ENCODE results near the gene HRH1.
"Not testable (repeated sequence)": the region's sequence is repeated elsewhere in the genome, so short reads cannot be mapped to it uniquely, and the experiment has no call there.

Gene HRH1

GRCh38 chr3:11155341-11156025 lies 1.2 kb downstream of the HRH1 start:
- DNase-seq (ENCODE audit: insufficient read length, low spot score): no peak
- no peak for FAIRE-seq

DNA sequence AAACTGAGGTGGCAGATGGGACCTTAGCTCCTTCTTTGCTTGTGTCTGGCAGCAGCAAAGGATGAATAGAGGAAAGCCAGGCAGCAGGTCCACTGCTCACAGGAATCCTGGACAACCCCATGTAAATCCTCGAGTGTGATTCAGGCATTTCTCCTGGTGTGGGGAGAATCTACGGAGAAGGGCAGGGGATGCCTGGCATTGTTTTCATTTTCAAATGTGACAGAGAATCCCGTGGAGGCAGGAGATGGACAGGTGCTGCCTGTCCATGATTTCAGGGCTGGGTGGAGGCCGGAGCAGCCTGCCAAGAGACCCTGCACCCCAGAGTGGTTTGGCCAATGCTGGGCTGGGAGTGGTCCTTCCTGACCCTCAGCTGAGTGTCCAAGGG lies 1.7 kb downstream of the HRH1 start:
- FAIRE-seq (no peak), DNase-seq (ENCODE audit: insufficient read length, low spot score) (no peak)
- TF ChIP-seq POU2F2 (IDR thresholded peaks at IDR 0.05; ENCODE audit: low read depth, low read length) (no peak), POLR2A (IDR thresholded peaks at IDR 0.05; ENCODE audit: low read depth, low read length) (no peak), SPI1 (IDR thresholded peaks at IDR 0.05; ENCODE audit: low read depth, low read length) (no peak), PAX5 (IDR thresholded peaks at IDR 0.05; ENCODE audit: insufficient read depth, low read length, severe bottlenecking) (no peak), TAF1 (IDR thresholded peaks at IDR 0.05; ENCODE audit: low read depth, low read length) (no peak), POLR2AphosphoS5 (IDR thresholded peaks at IDR 0.05; ENCODE audit: low read depth, low read length) (no peak)

More at GRCh38 chr3:11155341-11156025, 1.2 kb downstream of the HRH1 start:
- TF ChIP-seq SPI1 (IDR thresholded peaks at IDR 0.05; ENCODE audit: low read depth, low read length) (no peak), TAF1 (IDR thresholded peaks at IDR 0.05; ENCODE audit: low read depth, low read length) (no peak), POLR2A (IDR thresholded peaks at IDR 0.05; ENCODE audit: low read depth, low read length) (no peak), POLR2AphosphoS5 (IDR thresholded peaks at IDR 0.05; ENCODE audit: low read depth, low read length) (no peak), POU2F2 (IDR thresholded peaks at IDR 0.05; ENCODE audit: low read depth, low read length) (no peak), PAX5 (IDR thresholded peaks at IDR 0.05; ENCODE audit: insufficient read depth, low read length, severe bottlenecking) (no peak)

GRCh38 chr3:11157421-11157820 lies 3.1 kb downstream of the HRH1 start:
- DNase-seq (ENCODE audit: insufficient read length, low spot score) (no peak), FAIRE-seq (no peak)
- no peak for TF ChIP-seq SPI1 (IDR thresholded peaks at IDR 0.05; ENCODE audit: low read depth, low read length)
- TF ChIP-seq POLR2AphosphoS5 (IDR thresholded peaks at IDR 0.05; ENCODE audit: low read depth, low read length): no peak
- TF ChIP-seq PAX5 (IDR thresholded peaks at IDR 0.05; ENCODE audit: insufficient read depth, low read length, severe bottlenecking): no peak
- TF ChIP-seq TAF1 (IDR thresholded peaks at IDR 0.05; ENCODE audit: low read depth, low read length): no peak
- TF ChIP-seq POLR2A (IDR thresholded peaks at IDR 0.05; ENCODE audit: low read depth, low read length): no peak
- no peak for TF ChIP-seq POU2F2 (IDR thresholded peaks at IDR 0.05; ENCODE audit: low read depth, low read length)

DNA sequence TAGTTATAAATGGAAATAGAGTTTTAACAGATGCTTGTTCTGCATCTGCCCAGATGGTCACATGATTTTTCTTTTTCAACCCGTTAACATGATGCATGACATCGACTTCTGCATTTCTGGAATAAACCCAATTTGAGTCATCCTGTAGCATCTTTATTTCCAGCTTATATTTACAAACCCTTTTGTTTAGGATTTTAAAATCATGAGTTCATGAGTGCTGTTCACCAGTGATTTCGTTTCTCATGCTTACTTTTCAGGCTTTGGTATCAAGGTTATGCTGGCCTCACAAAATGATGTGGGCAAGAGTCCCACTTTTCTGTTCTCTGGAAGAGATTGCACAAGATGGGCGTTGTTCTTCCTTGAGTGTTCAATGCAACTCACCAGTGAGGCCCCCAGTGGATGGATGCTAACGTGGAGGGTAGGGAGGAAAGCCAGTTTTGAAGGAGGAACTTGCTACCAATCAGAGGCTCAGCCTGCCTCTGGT lies 5.2 kb downstream of the HRH1 start:
- no peak for TF ChIP-seq POLR2A (IDR thresholded peaks at IDR 0.05; ENCODE audit: low read depth, low read length)
- DNase-seq (ENCODE audit: insufficient read length, low spot score) (no peak), FAIRE-seq (no peak)

DNA sequence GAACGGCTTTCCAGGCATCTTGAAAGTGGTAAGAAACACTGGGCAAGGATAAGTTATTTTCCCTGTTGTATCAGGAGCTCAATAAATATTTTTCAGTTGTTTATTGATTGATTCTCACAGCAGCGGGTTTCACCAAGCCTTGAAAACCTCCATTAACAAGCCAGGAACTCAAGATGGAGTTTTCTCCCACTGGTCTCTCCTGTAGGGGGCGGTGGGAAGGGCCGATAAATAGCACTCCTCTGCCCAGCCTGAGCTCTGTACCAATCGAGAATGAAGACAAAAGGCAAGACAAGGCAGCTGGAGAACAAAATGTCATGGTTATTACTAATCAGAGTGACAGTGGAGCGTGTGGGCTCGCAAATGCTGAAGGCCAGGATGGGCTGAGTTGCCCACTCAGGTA lies 7.4 kb downstream of the HRH1 start:
- TF ChIP-seq POU2F2 (IDR thresholded peaks at IDR 0.05; ENCODE audit: low read depth, low read length) (no peak), TAF1 (IDR thresholded peaks at IDR 0.05; ENCODE audit: low read depth, low read length) (no peak)
- no peak for DNase-seq (ENCODE audit: insufficient read length, low spot score)
- FAIRE-seq: no peak

DNA sequence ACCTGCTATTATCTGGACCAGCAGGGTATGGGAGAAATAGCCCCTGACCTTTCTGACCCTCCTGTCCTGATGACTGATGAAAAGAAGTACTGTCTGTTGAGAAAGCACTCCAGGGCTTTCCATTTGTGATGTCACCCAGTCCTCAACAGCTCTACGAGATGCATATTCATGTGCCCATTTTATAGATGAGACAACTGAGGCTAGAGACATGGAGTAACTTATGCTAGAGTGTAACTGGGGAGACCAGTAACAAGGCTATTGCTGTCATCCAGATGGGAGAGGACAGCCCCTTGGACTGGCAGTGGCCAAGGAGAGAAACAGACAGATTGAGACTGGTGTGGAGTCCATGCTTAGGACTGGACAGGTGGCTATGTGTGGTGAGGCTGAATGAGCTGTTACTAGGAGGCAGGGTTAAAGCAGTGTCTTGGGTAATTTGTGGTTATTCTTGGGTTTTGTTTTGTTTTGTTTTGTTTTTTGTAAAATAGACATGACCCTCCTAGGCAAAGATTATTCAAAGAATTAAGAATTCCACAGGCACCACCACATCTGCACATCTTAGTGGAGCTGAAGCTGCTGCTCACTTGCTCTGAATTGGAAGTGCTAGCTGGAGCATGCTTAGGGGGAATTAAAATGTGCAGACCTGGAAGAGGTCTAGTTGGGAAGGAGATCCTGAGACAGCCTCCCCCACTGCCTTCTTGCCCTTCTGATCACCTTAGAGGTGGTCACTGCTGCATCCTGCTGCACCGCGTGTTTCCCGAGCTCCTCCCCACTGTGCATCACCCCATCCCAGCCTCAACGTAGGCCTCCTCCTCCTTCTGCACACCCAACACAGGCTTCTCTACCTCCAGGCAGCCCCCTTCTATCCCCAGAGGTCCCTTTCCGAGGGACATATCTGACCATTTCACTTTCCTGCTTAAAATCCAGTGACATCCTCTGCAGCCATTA lies 8.4 kb downstream of the HRH1 start:
- TF ChIP-seq SPI1 (IDR thresholded peaks at IDR 0.05; ENCODE audit: low read depth, low read length) (no peak), TAF1 (IDR thresholded peaks at IDR 0.05; ENCODE audit: low read depth, low read length) (no peak), POLR2A (IDR thresholded peaks at IDR 0.05; ENCODE audit: low read depth, low read length) (no peak), POLR2AphosphoS5 (IDR thresholded peaks at IDR 0.05; ENCODE audit: low read depth, low read length) (no peak), PAX5 (IDR thresholded peaks at IDR 0.05; ENCODE audit: insufficient read depth, low read length, severe bottlenecking) (no peak)
- FAIRE-seq (no peak), DNase-seq (ENCODE audit: insufficient read length, low spot score) (no peak)

GRCh38 chr3:11164607-11165006 lies 10.3 kb downstream of the HRH1 start:
- TF ChIP-seq TAF1 (IDR thresholded peaks at IDR 0.05; ENCODE audit: low read depth, low read length): no peak
- TF ChIP-seq POLR2A (IDR thresholded peaks at IDR 0.05; ENCODE audit: low read depth, low read length): no peak
- TF ChIP-seq SPI1 (IDR thresholded peaks at IDR 0.05; ENCODE audit: low read depth, low read length): no peak
- TF ChIP-seq POLR2AphosphoS5 (IDR thresholded peaks at IDR 0.05; ENCODE audit: low read depth, low read length): no peak
- TF ChIP-seq PAX5 (IDR thresholded peaks at IDR 0.05; ENCODE audit: insufficient read depth, low read length, severe bottlenecking): no peak
- no peak for TF ChIP-seq POU2F2 (IDR thresholded peaks at IDR 0.05; ENCODE audit: low read depth, low read length)
- no peak for FAIRE-seq

GRCh38 chr3:11165476-11165875 lies 11.2 kb downstream of the HRH1 start:
- FAIRE-seq: no peak
- no peak for DNase-seq (ENCODE audit: insufficient read length, low spot score)
- TF ChIP-seq POLR2AphosphoS5 (IDR thresholded peaks at IDR 0.05; ENCODE audit: low read depth, low read length) (no peak), SPI1 (IDR thresholded peaks at IDR 0.05; ENCODE audit: low read depth, low read length) (no peak), POU2F2 (IDR thresholded peaks at IDR 0.05; ENCODE audit: low read depth, low read length) (no peak), PAX5 (IDR thresholded peaks at IDR 0.05; ENCODE audit: insufficient read depth, low read length, severe bottlenecking) (no peak), TAF1 (IDR thresholded peaks at IDR 0.05; ENCODE audit: low read depth, low read length) (no peak), POLR2A (IDR thresholded peaks at IDR 0.05; ENCODE audit: low read depth, low read length) (no peak)

More at GRCh38 chr3:11164607-11165006, 10.3 kb downstream of the HRH1 start:
- DNase-seq (ENCODE audit: insufficient read length, low spot score): no peak

GRCh38 chr3:11166807-11167400 lies 12.6 kb downstream of the HRH1 start:
- not testable (repeated sequence) for FAIRE-seq; DNase-seq (ENCODE audit: insufficient read length, low spot score)

DNA sequence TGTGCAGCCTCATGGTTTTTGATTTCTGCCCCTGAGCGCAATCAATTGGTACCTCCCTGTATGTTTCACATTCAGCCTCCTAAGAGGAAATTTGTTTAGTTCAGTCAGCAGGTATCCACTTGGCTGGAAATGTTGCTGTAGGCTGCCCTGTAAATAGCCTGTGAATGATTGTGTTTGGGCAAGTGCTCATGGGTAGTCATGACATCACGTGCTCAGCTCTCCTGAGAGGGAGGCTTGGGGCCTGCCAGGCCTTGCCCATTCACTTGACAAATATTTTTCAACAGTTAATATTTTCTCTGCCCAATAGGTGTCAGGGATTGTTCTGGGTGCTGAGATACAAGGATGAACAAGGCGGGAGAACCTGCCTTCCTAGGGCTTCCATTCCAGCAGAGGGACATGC lies 13.3 kb downstream of the HRH1 start:
- DNase-seq (ENCODE audit: insufficient read length, low spot score) (no peak), FAIRE-seq (no peak)
- TF ChIP-seq POLR2A (IDR thresholded peaks at IDR 0.05; ENCODE audit: low read depth, low read length): no peak
- no peak for TF ChIP-seq POU2F2 (IDR thresholded peaks at IDR 0.05; ENCODE audit: low read depth, low read length)
